WTC11 (cell line): ENCODE results near the gene PM20D2.

ENCODE experiments used
- E2F5 ChIP-seq: sonication (generic); formaldehyde crosslinking; IDR thresholded peaks from 2 replicates; pipeline ENCODE4 v1.8.1; 2022; ENCODE audit warnings: mild to moderate bottlenecking, moderate library complexity, missing genetic modification reagents
- FOXP1 ChIP-seq: sonication (generic); formaldehyde crosslinking; IDR thresholded peaks from 2 replicates; pipeline ENCODE4 v1.8.0; 2022; ENCODE audit warnings: missing genetic modification reagents, mild to moderate bottlenecking, moderate library complexity, borderline replicate concordance
- JUN ChIP-seq: sonication (generic); formaldehyde crosslinking; IDR thresholded peaks from 2 replicates; pipeline ENCODE4 v1.8.0; 2023; ENCODE audit warnings: mild to moderate bottlenecking, missing genetic modification reagents
- RELA ChIP-seq: sonication (generic); formaldehyde crosslinking; IDR thresholded peaks from 2 replicates; pipeline ENCODE4 v1.8.1; 2022; ENCODE audit warnings: missing genetic modification reagents, mild to moderate bottlenecking, borderline replicate concordance
- RORB ChIP-seq: fragments of 250-450 bp; sonication (Bioruptor Pico); IDR thresholded peaks from 2 replicates; pipeline ENCODE4 v1.9.0; 2021; ENCODE audit warnings: mild to moderate bottlenecking
- TCF7 ChIP-seq: sonication (generic); formaldehyde crosslinking; IDR thresholded peaks from 2 replicates; pipeline ENCODE4 v1.8.0; 2022; ENCODE audit warnings: mild to moderate bottlenecking, low read depth, missing genetic modification reagents, moderate library complexity
- ZNF219 ChIP-seq: sonication (generic); formaldehyde crosslinking; IDR thresholded peaks from 2 replicates; pipeline ENCODE4 v1.8.0; 2023; ENCODE audit warnings: missing genetic modification reagents, mild to moderate bottlenecking, borderline replicate concordance
- TF ChIP-seq, protein P1 (sequence below): fragments of 200-600 bp; IDR thresholded peaks from 2 replicates; pipeline ENCODE4 v1.8.0; 2022; ENCODE audit warnings: antibody characterized with exemption
- TF ChIP-seq, protein P2 (sequence below): sonication (generic); formaldehyde crosslinking; IDR thresholded peaks from 2 replicates; pipeline ENCODE4 v1.8.1; 2023; ENCODE audit warnings: mild to moderate bottlenecking, missing genetic modification reagents, borderline replicate concordance

DNA sequence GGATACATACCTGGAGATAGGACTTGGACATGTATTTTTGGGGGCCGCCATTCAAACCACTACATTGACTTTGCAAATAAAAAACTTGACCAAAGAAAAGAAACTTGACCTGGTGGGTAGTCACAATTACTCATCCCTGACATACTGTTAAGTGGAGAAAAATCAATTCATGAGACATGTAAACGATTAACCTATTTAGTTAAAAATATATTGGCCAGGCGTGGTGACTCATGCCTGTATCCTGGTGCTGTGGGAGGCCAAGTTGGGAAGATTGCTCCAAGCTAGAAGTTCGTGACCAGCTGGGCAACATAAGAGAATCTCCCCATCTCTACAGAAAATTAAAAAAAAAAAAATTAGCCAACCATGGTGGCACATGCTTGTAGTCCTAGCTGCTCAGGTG lies 25.5 kb upstream of the PM20D2 start:
- TF ChIP-seq, protein P1, sequence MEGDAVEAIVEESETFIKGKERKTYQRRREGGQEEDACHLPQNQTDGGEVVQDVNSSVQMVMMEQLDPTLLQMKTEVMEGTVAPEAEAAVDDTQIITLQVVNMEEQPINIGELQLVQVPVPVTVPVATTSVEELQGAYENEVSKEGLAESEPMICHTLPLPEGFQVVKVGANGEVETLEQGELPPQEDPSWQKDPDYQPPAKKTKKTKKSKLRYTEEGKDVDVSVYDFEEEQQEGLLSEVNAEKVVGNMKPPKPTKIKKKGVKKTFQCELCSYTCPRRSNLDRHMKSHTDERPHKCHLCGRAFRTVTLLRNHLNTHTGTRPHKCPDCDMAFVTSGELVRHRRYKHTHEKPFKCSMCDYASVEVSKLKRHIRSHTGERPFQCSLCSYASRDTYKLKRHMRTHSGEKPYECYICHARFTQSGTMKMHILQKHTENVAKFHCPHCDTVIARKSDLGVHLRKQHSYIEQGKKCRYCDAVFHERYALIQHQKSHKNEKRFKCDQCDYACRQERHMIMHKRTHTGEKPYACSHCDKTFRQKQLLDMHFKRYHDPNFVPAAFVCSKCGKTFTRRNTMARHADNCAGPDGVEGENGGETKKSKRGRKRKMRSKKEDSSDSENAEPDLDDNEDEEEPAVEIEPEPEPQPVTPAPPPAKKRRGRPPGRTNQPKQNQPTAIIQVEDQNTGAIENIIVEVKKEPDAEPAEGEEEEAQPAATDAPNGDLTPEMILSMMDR: no peak
- TF ChIP-seq FOXP1 (CRISPR knock-in tag) (no peak), ZNF219 (CRISPR knock-in tag) (no peak), RORB (CRISPR knock-in tag) (no peak), E2F5 (CRISPR knock-in tag) (no peak), RELA (no peak), JUN (CRISPR knock-in tag) (no peak), TCF7 (CRISPR knock-in tag) (no peak)
- TF ChIP-seq, protein P2, sequence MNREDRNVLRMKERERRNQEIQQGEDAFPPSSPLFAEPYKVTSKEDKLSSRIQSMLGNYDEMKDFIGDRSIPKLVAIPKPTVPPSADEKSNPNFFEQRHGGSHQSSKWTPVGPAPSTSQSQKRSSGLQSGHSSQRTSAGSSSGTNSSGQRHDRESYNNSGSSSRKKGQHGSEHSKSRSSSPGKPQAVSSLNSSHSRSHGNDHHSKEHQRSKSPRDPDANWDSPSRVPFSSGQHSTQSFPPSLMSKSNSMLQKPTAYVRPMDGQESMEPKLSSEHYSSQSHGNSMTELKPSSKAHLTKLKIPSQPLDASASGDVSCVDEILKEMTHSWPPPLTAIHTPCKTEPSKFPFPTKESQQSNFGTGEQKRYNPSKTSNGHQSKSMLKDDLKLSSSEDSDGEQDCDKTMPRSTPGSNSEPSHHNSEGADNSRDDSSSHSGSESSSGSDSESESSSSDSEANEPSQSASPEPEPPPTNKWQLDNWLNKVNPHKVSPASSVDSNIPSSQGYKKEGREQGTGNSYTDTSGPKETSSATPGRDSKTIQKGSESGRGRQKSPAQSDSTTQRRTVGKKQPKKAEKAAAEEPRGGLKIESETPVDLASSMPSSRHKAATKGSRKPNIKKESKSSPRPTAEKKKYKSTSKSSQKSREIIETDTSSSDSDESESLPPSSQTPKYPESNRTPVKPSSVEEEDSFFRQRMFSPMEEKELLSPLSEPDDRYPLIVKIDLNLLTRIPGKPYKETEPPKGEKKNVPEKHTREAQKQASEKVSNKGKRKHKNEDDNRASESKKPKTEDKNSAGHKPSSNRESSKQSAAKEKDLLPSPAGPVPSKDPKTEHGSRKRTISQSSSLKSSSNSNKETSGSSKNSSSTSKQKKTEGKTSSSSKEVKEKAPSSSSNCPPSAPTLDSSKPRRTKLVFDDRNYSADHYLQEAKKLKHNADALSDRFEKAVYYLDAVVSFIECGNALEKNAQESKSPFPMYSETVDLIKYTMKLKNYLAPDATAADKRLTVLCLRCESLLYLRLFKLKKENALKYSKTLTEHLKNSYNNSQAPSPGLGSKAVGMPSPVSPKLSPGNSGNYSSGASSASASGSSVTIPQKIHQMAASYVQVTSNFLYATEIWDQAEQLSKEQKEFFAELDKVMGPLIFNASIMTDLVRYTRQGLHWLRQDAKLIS (CRISPR knock-in tag): no peak
